C4-2B (cell line): Measurements from ENCODE around the gene BOLA1.
"Not testable (repeated sequence)": the region's sequence is repeated elsewhere in the genome, so short reads cannot be mapped to it uniquely, and the experiment has no call there.

Source experiments
- CTCF ChIP-seq: fragments of 450-650 bp; conservative IDR thresholded peaks from 2 replicates; pipeline ENCODE4 v1.5.1; 2017; ENCODE audit warnings: mild to moderate bottlenecking
- ZFX ChIP-seq: fragments of 450-650 bp; IDR thresholded peaks from 2 replicates; pipeline ENCODE4 v1.6.1; 2017

GRCh38 chr1:149860271-149860670 lies 39.1 kb upstream of the BOLA1 start:
- not testable (repeated sequence) for TF ChIP-seq CTCF, ZFX
